ENCODE data around the gene COL20A1. TPM values are rescaled to one million over a fixed set of nuclear protein-coding genes. Genes with fewer than 3 reads are reported as not detected.

The COL20A1 gene
- total and polyA plus RNA-seq, 2 of the 13 experiments (the other 11 are each of a cell fraction or from before 2014, with no cell fraction given), result not detected

- no peak for TF ChIP-seq MED8 (CRISPR knock-in tag; IDR thresholded peaks at IDR 0.05; ENCODE audit: insufficient replicate concordance)
- TF ChIP-seq XRCC5 (optimal IDR thresholded peaks at IDR 0.05; ENCODE audit: low read length), result peak; percentile 61
- TF ChIP-seq BHLHE40 (IDR thresholded peaks at IDR 0.05; ENCODE audit: low read length), result 0 out of 2 replicates have a peak, but pooled peaks have one; percentile 8
- 0 out of 2 replicates have a peak, but pooled peaks have one; percentile 11 for TF ChIP-seq ZNF225 (CRISPR knock-in tag; IDR thresholded peaks at IDR 0.05)
- TF ChIP-seq, protein P1, sequence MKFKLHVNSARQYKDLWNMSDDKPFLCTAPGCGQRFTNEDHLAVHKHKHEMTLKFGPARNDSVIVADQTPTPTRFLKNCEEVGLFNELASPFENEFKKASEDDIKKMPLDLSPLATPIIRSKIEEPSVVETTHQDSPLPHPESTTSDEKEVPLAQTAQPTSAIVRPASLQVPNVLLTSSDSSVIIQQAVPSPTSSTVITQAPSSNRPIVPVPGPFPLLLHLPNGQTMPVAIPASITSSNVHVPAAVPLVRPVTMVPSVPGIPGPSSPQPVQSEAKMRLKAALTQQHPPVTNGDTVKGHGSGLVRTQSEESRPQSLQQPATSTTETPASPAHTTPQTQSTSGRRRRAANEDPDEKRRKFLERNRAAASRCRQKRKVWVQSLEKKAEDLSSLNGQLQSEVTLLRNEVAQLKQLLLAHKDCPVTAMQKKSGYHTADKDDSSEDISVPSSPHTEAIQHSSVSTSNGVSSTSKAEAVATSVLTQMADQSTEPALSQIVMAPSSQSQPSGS (CRISPR knock-in tag; IDR thresholded peaks at IDR 0.05), result no peak
- no peak for TF ChIP-seq XBP1 (CRISPR knock-in tag; IDR thresholded peaks at IDR 0.05)
- TF ChIP-seq ATF7 (IDR thresholded peaks at IDR 0.05), result no peak
- no peak for TF ChIP-seq ATF7 (CRISPR knock-in tag; IDR thresholded peaks at IDR 0.05)
- TF ChIP-seq, protein P2, sequence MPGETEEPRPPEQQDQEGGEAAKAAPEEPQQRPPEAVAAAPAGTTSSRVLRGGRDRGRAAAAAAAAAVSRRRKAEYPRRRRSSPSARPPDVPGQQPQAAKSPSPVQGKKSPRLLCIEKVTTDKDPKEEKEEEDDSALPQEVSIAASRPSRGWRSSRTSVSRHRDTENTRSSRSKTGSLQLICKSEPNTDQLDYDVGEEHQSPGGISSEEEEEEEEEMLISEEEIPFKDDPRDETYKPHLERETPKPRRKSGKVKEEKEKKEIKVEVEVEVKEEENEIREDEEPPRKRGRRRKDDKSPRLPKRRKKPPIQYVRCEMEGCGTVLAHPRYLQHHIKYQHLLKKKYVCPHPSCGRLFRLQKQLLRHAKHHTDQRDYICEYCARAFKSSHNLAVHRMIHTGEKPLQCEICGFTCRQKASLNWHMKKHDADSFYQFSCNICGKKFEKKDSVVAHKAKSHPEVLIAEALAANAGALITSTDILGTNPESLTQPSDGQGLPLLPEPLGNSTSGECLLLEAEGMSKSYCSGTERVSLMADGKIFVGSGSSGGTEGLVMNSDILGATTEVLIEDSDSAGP (CRISPR knock-in tag; IDR thresholded peaks at IDR 0.05; ENCODE audit: borderline replicate concordance), result peak; percentile 45; the same call in 1 of the 2 replicates
- TF ChIP-seq ZNF530 (CRISPR knock-in tag; IDR thresholded peaks at IDR 0.05; ENCODE audit: low read depth), result no peak
- TF ChIP-seq FOXK2 (IDR thresholded peaks at IDR 0.05), result no peak
- no peak for TF ChIP-seq SATB2 (CRISPR knock-in tag; IDR thresholded peaks at IDR 0.05)
- TF ChIP-seq MAZ (IDR thresholded peaks at IDR 0.05; ENCODE audit: borderline replicate concordance, low read depth, low read length), result no peak
- TF ChIP-seq MAZ (CRISPR knock-in tag; IDR thresholded peaks at IDR 0.05; ENCODE audit: low read depth), result peak; percentile 48; the same call in 1 of the 2 replicates
- 0 out of 2 replicates have a peak, but pooled peaks have one; percentile 49 for TF ChIP-seq MAF1 (CRISPR knock-in tag; IDR thresholded peaks at IDR 0.05; ENCODE audit: borderline replicate concordance)
- TF ChIP-seq U2AF1 (optimal IDR thresholded peaks at IDR 0.05; ENCODE audit: low read depth, low read length), result no peak
- TF ChIP-seq, protein P3, sequence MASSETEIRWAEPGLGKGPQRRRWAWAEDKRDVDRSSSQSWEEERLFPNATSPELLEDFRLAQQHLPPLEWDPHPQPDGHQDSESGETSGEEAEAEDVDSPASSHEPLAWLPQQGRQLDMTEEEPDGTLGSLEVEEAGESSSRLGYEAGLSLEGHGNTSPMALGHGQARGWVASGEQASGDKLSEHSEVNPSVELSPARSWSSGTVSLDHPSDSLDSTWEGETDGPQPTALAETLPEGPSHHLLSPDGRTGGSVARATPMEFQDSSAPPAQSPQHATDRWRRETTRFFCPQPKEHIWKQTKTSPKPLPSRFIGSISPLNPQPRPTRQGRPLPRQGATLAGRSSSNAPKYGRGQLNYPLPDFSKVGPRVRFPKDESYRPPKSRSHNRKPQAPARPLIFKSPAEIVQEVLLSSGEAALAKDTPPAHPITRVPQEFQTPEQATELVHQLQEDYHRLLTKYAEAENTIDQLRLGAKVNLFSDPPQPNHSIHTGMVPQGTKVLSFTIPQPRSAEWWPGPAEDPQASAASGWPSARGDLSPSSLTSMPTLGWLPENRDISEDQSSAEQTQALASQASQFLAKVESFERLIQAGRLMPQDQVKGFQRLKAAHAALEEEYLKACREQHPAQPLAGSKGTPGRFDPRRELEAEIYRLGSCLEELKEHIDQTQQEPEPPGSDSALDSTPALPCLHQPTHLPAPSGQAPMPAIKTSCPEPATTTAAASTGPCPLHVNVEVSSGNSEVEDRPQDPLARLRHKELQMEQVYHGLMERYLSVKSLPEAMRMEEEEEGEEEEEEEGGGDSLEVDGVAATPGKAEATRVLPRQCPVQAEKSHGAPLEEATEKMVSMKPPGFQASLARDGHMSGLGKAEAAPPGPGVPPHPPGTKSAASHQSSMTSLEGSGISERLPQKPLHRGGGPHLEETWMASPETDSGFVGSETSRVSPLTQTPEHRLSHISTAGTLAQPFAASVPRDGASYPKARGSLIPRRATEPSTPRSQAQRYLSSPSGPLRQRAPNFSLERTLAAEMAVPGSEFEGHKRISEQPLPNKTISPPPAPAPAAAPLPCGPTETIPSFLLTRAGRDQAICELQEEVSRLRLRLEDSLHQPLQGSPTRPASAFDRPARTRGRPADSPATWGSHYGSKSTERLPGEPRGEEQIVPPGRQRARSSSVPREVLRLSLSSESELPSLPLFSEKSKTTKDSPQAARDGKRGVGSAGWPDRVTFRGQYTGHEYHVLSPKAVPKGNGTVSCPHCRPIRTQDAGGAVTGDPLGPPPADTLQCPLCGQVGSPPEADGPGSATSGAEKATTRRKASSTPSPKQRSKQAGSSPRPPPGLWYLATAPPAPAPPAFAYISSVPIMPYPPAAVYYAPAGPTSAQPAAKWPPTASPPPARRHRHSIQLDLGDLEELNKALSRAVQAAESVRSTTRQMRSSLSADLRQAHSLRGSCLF (CRISPR knock-in tag; IDR thresholded peaks at IDR 0.05; ENCODE audit: borderline replicate concordance), result no peak
- TF ChIP-seq MTA1 (CRISPR knock-in tag; IDR thresholded peaks at IDR 0.05; ENCODE audit: borderline replicate concordance), result peak; percentile 15; the same call in 1 of the 2 replicates
- peak; percentile 12; the same call in 1 of the 2 replicates for TF ChIP-seq CERS6 (CRISPR knock-in tag; IDR thresholded peaks at IDR 0.05)
- TF ChIP-seq RXRA (CRISPR knock-in tag; IDR thresholded peaks at IDR 0.05), result peak; percentile 53; the same call in 1 of the 2 replicates
- TF ChIP-seq, protein P4, sequence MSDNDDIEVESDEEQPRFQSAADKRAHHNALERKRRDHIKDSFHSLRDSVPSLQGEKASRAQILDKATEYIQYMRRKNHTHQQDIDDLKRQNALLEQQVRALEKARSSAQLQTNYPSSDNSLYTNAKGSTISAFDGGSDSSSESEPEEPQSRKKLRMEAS (IDR thresholded peaks at IDR 0.05), result no peak; the same call in 1 of the 2 replicates
These were observed 16.5 kb downstream of the COL20A1 start (continued) for GRCh38 chr20:63309261-63310071.
